Measurements from ENCODE around the gene CLBA1. TPM values are rescaled to one million over a fixed set of nuclear protein-coding genes. Genes with fewer than 3 reads are reported as not detected.
"Not testable (repeated sequence)": the region's sequence is repeated elsewhere in the genome, so short reads cannot be mapped to it uniquely, and the experiment has no call there.

Gene CLBA1
- polyA plus RNA-seq (2013, experiment 1 of 2; ENCODE audit: insufficient read length) = 7.0 TPM
- polyA plus RNA-seq (2013, experiment 2 of 2; ENCODE audit: insufficient read length) = 6.2 TPM

DNA sequence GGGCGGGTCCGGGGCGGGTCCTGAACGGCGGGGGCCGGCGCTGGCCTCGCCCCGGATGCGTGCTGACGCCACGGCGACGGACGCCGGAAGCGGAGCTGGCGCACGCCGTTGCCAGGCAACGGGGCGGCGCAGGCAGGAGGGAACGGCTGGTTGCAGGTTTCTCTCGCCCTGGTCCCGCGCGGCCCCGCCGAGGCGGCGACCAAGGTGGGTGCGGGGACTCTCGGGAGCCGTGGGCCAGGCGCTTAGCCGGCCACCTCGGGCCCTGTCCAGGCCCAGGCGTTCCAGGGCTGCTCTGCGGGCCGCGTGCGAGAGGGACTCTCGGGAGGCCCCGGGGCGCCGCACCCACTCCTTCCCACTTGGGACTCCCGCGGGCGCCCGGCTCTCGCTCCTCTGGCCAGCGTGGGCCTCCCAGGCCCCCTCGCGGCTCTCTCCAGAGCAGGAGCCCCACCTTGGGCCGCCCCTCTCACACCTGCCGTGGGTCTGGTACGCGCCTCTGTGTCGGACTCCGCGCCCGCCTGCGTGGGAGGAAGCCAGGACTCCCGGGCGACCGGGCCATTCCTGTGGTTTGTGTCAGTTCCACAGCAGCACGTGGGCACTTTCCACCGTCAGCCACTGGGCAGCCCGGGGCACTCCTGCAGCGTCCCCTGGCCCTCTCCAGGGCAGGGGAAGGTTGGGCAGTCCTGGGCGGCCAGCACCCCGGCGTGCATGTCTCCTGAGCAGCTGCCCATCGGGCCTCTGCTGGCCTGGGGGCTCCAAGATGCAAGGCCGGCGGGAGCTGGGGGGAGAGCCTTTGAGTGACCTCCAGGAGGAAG is at the start of gene CLBA1:
CLBA1 (plus strand) TSS at position 114 of the 812 bp plus-strand sequence; CDS start at position 758, 644 bp downstream.
- DNase-seq = peak; percentile 92

GRCh38 chr14:104935955-104936354 is 49.6 kb upstream of the CLBA1 start:
- no peak for DNase-seq

DNA sequence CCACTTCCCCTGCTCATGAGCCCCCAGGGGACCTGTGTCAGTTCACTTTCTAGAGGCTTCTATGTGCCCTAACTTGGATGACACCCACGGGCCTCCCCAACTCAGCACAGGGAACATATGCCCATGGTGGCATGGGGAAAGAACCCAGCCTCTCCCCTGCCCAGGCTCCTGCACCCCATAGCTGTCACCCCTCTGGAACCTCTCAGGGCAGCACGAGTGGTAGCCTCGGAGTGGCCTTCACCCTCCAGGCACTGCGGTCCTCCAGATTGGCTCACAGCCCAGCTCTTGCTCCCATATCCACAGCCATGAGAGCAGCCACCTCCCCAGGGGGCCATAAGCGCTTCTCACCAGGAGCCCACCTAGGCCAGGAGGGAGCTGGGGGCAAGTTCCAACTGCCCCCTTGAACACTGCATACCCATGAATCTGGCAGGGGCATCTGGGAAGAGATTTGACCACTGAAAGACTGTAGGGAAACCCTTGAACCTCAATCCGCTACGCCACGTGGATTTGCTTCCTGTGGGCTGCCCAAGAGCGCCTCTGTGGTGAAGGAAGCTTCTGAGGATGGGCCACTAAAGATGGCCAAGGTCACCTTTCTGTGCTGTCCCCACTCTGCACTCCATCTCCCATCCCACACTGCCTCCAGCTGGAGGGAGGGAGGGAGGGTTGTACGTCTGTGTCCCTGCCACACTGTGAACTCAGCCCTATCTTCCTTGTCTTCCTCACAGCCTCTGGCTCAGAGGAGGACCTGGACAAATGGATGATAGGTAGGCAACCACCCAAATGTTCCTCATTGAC is 49.0 kb upstream of the CLBA1 start:
- DNase-seq = no peak

- no peak for DNase-seq
Measured at GRCh38 chr14:104937161-104937560, 48.4 kb upstream of the CLBA1 start.

- no peak for DNase-seq
Measured at GRCh38 chr14:104937694-104938365, 47.8 kb upstream of the CLBA1 start.

DNA sequence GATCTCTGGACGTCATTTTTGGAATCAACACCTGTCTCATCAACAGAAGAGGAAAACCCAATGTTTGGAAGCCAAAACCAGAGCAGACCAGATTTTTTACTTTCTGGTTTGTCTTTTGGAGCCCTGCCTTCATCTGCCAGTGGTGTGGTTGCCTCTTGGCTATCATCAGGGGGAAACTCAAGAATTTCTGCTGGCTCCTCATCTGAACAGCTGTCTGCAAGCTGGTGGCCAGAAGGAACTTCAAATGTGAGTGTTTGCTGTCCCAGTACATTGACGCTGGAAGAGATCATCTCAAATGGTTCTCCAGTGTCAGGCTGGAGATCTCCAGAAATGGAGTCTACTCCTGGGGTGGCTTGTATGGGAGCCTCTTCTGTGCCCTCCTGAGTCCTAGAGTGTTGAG is 47.2 kb upstream of the CLBA1 start:
- no peak for DNase-seq

DNA sequence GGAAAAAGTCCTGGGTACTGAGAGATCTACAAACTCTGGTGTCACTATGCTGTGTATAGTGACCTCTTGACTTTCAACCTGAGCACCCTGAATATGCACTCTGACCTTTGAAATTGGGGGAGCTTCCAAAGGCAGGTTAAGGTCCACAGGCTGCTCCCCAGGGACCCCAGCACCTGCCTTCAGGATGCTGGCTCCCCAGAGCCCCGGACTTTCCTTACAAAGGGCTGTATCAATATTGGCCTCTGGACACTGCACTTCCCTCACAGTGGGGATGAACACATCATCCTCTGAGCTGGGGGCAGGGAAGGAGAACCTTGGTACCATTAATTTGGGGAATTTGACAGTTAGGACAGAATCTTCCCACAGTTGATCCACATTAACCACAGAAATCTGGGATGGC is 46.6 kb upstream of the CLBA1 start:
- no peak for DNase-seq

DNA sequence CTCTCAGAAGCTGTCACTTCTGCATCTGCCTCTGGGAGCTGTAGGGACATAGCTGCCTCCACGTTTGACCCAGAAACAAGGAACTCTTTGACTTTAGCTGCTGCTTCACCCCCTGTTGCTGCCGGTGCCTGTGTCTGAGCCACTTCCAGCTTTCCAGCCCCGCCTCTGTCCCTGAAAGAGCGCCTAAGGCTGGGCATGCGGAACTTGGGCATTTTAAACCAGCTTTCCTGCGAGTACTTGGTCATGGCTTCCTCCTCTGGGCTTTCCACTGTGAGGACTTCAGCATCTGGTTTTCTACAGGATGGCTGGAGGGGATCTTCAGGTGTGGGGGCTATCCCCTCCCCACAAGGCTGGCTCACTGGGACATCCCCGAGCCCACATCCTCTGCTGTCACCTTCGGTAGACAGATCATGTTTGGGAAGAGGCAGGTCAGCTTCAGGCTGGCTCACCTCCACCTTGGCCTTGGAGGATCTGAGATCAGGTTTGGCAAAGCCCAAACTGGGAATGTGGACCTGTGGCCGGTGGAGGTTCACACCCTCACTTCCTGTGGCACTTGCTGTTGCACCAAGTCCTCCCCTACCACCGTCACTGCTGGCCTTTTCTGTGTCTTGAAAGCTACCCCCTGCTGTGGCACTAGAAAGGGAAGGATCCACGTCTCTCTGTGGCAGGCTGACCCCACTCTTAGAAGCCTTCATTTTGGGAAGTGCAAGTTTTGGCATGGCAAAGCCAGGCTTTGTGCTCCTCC is 45.8 kb upstream of the CLBA1 start:
- DNase-seq = no peak

DNA sequence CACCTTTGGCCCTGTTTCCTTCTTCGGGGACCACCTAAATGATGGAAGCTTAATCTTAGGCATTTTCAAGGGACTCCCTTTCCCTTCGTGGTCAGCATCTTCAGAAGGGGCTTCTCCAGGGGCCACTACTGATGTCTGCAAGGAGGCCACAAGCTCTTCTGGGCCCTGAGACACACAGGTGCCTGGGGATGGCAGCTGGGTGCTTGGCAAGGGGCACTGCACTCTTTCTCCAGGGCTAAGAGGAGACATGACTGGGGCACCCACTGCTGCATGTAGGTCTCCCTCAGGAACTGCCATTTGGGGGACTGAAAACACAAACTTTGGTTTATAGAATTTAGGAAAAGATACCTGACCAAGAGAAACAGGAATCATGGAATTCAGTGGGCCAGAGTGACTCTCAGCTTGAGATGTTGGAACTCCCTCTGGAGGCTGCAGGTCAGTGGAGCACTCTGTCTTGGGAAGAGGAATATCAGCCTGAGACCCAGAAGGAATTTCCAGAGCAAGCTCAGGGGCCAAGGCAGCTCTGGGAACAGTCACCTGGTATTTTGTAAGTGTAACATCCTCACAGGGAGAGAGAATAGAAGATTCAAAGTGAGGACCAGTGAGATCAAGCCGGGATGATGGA is 45.0 kb upstream of the CLBA1 start:
- DNase-seq = no peak

DNA sequence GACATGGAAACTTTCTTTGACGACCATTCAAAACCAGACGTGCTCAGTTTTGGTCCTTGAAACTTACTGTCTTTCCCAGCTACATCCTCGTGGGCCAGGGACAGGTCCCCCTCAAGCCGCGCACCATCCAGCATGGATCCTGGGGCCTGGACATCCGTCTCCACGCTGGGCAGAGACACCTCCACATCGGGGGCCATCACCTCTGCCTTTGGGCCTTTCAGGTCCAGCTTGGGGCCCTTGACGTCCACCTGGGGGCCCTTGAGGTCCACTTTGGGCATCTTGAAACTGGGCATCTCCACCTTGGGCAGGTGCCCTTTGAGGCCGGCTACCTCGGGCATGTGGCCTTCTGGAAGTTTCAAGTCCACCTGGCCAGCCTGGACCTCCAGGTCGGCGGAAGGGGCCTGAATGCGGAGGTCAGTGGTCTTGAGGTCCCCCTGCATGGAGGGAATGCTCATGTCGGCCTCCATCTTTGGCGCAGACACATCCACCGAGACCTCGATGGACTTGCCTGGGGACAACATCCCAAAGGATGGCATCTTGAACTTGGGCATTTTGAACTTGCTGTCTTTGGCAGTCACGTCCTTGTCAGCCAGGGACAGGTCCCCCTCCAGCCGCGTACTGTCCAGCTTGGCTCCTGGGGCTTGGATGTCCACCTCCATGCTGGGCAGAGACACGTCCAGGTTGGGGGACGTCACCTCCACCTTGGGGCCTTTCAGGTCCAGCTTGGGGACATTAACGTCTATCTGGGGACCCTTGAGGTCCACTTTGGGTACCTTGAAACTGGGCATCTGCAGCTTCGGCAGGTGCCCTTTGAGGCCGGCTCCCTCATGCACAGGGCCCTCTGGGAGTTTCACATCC is 43.9 kb upstream of the CLBA1 start:
- no peak for DNase-seq

- no peak for DNase-seq
Measured at GRCh38 chr14:104942586-104942985, 43.0 kb upstream of the CLBA1 start.

- DNase-seq = not testable (repeated sequence)
Measured at GRCh38 chr14:104943216-104944015, 42.2 kb upstream of the CLBA1 start.

- DNase-seq = not testable (repeated sequence)
Measured at GRCh38 chr14:104944016-104944308, 41.6 kb upstream of the CLBA1 start.

GRCh38 chr14:104944436-104945205 is 41.0 kb upstream of the CLBA1 start:
- DNase-seq = not testable (repeated sequence)

GRCh38 chr14:104945266-104945665 is 40.3 kb upstream of the CLBA1 start:
- not testable (repeated sequence) for DNase-seq

DNA sequence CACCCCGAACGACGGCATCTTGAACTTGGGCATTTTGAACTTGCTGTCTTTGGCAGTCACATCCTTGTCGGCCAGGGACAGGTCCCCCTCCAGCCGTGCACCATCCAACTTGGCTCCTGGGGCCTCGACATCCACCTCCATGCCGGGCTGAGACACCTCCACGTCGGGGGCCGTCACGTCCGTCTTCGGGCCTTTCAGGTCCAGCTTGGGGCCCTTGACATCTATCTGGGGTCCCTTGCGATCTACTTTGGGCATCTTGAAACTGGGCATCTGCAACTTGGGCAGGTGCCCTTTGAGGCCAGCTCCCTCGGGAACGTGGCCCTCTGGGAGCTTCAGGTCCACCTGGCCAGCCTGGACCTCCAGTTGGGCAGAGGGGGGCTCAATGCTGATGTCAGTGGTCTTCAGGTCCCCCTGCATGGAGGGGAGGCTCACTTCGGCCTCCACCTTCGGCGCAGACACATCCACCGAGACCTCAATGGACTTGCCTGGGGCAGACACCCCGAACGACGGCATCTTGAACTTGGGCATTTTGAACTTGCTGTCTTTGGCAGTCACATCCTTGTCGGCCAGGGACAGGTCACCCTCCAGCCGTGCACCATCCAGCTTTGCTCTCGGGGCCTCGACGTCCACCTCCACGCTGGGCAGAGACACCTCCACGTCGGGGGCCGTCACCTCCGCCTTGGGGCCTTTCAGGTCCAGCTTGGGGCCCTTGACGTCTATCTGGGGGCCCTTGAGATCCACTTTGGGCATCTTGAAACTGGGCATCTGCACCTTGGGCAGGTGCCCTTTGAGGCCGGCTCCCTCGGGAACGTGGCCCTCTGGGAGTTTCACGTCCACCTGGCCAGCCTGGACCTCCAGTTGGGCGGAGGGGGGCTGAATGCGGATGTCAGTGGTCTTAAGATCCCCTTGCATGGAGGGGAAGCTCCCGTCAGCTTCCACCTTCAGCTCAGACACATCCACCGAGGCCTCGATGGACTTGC is 39.3 kb upstream of the CLBA1 start:
- DNase-seq = not testable (repeated sequence)

- DNase-seq = not testable (repeated sequence)
Measured at GRCh38 chr14:104947201-104947600, 38.4 kb upstream of the CLBA1 start.

All from fibroblast of skin of scalp (primary cell).